HG03521 (cell line): ENCODE data around the gene HLX.

Experiments used
- ATAC-seq: cut with Tn5 transposase; IDR thresholded peaks from one replicate; pipeline ENCODE4 v1.9.1; 2021; ENCODE audit warnings: mild to moderate bottlenecking, moderate library complexity; ENCODE audit not compliant: unreplicated experiment

The HLX gene

GRCh38 chr1:220879076-220879508 lies at the start of gene HLX:
TSS of gene HLX (plus strand) at chr1:220879443. CDS start at chr1:220879858, 415 bp downstream.
- peak; percentile 58 for ATAC-seq

DNA sequence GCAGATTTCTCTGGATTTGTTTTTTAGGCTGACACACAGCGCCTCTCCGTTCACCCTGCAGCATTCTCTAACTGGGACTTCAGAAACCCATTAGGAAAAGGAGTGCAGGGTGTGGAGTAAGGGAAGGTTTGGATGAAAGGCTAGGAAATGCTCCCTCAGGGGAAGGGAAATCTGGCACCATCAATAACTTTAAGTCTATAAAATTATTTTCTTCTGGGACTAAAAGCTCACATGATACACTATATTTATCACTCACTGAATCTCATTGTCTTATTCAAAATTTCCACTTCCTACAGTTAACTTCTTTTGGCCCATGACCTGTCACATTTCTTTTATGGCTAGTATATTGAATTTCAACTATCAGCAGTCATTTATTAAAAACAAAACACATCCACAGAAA lies 45.8 kb upstream of the HLX start:
- no peak for ATAC-seq

- no peak for ATAC-seq
Observed at GRCh38 chr1:220834155-220834870, 44.9 kb upstream of the HLX start.

- no peak for ATAC-seq
Observed at GRCh38 chr1:220838578-220838977, 40.7 kb upstream of the HLX start.

DNA sequence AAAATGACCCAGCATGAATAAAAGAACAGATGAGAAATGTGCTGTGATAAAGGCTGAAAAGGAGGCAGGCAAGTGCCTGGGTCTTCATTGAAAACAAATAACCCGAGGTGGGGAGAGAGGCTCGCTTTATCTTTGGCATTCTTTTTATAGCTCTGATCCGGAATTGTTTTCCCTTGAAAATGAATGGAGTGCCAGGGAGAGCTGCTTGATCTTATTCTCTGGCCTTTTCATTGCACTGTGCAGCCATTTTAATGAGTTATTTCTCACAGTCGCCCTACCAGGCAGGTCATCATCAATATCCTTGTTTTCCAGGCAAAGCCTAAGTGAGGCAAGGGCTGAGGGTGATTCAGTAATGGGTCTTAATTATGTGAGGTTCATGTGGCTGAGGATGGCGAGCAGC lies 39.8 kb upstream of the HLX start:
- ATAC-seq = no peak

GRCh38 chr1:220841293-220841692 lies 38.0 kb upstream of the HLX start:
- ATAC-seq = no peak

- no peak for ATAC-seq
Observed at GRCh38 chr1:220843481-220844011, 35.7 kb upstream of the HLX start.

DNA sequence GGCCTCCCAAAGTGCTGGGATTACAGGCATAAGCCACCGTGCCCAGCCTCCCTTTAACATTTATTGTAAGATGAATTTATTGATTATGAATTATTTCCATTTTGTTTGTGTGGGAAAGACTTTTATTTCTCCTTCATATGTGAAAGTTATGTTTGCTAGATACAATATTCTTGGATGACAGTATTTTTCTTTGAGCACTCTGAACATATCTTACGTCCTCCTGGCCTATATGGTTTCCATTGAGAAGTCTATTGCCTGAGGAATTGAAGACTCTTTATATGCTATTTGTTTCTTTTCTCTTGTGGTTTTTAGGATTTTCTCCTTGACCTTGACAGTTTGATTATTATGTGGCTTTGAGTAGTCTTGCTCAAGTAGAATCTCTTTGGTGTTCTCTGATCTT lies 26.8 kb upstream of the HLX start:
- no peak for ATAC-seq

DNA sequence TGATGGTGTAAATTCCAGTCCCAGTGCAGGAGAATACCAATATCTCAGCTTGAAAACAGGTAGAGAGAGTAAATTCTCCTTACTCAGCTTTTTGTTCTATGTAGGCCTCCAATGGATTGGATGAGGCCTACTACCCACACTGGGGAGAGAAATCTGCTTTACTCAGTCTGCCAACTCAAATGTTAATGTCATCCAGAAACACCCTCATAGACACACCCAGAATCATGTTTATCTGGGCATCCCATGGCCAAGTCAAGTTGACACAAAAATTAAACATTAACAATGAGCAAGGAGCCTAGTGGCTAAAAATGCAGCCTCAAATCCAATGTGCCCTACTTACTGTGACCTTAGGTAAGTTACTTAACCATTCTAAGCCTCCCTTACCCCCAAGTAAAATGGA lies 6.9 kb upstream of the HLX start:
- no peak for ATAC-seq

DNA sequence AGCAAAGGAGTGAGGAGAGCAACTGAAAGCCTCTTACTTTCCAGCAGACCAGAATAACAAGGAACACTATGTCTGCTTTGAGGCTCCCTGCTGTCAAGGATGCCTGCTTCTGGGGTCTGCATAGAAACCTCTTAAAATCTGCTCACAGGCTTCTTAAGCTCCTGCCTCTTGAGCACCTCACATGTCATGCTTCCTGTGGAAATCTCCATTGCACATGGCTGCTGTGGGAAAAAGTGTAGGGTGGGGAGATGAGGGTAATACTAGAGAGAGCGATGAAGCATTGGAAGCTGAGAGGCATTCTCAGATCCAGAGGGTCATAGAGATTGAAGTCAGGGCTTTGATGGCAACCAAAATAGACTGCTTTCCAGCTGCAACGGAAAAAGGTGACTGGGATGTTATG lies 6.2 kb upstream of the HLX start:
- ATAC-seq = no peak

GRCh38 chr1:220873868-220874655 lies 5.2 kb upstream of the HLX start:
- no peak for ATAC-seq

DNA sequence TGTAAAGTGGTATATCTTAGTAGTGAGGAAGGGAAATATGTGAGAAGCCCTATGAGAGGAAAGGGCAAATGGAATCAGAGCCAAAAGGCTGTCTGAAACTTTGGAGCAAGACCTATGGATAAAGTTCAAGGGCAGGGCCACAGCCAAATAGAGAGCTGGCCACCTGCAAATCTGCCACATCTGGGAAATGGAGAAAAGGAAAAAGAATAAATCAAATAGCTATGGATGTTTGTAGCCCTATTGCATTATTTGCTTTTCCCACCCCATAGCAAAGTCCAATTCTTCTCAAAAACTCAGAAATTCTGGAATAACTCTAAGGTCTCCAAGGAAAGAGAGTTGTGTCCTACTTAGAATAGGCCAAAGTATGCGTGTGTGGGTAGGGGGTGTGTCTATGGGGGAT lies 4.0 kb upstream of the HLX start:
- ATAC-seq = no peak

DNA sequence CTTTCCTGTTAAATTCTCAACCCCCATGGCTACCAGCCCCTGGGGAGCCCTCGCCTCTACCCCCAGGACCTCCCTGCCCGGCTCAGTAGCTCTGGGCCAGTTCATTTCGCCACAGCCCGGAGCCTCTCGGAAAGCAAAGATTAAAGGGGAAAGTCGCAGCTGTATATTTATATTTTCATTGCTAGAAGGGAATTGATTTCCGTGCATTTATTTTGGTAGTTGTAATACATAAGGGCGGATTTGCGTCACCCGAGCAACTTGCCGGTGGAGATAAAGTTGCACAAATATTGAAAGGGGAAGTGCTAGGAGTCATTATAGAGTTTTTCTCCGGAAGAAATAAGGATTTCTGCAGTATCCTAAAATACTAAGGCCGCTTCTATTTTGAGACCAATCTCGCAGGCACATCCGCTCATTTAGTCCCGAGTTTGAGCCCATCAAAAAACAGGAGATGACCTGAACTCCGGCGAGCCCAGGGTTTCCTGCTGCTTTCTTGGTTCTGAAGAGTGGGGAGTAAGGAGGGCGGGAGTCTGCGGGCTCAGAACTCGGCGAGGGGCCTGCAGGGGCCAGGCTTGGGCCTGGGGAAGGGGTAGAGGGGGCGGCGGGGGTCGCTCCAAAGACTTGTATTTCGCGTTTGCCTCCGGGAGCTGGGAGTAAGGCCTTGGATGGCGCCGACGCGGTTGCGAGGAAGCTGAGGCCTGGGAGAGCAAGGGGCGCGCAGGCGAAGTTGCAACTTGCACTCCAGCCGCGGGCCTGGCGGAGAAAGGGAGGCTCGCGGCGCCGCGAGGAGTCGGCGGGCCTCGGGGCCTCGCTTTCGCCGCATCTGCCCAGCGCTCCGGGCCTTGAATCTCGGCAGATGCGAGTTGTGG lies 2.5 kb upstream of the HLX start:
- no peak for ATAC-seq

GRCh38 chr1:220877377-220878095 lies 1.7 kb upstream of the HLX start:
- no peak for ATAC-seq

- no peak for ATAC-seq
Observed at GRCh38 chr1:220878191-220879075, 810 bp upstream of the HLX start.

- ATAC-seq = peak; percentile 51
Observed at GRCh38 chr1:220879509-220880361, 492 bp downstream of the HLX start.

- ATAC-seq = no peak
Observed at GRCh38 chr1:220880362-220880670, 1.1 kb downstream of the HLX start.

GRCh38 chr1:220880726-220881506 lies 1.7 kb downstream of the HLX start:
- ATAC-seq = no peak
